ENCODE results near the gene CYP1B1. TPM values are rescaled to one million over a fixed set of nuclear protein-coding genes. Genes with fewer than 3 reads are reported as not detected.

The CYP1B1 gene
- total RNA-seq, 2 donors from 2014 or later = 4.8 to 6.3 TPM

GRCh38 chr2:38038682-38039081 lies 37.3 kb downstream of the CYP1B1 start:
- no peaks in the 10 kb centered on the region for H3K4me1 ChIP-seq (ENCODE audit: control insufficient read depth, insufficient read depth, low read length)
- no peak overlapping the region for H3K4me3 ChIP-seq (ENCODE audit: low read length)
- H3K27ac ChIP-seq (ENCODE audit: low read depth, low read length) = no peak overlapping the region
- Mint-ChIP-seq H3K36me3 (ENCODE audit: low read depth) (no peaks in the 10 kb centered on the region), H3K4me3 (peak overlapping the region; percentile 49), H3K9me3 (no peaks in the 10 kb centered on the region), H3K4me1 (peaks cover 6% of the 10 kb centered on the region), H3K27ac (no peak overlapping the region), H3K27me3 (ENCODE audit: insufficient read depth) (peaks cover 38% of the 10 kb centered on the region)
- no peaks in the 10 kb centered on the region for H3K9me3 ChIP-seq (ENCODE audit: control insufficient read depth, low read length)
- no peaks in the 10 kb centered on the region for H3K36me3 ChIP-seq (ENCODE audit: control insufficient read depth, insufficient read depth, low read length)
- no peaks in the 10 kb centered on the region for H3K27me3 ChIP-seq (ENCODE audit: control insufficient read depth, insufficient read depth, low read length, poor library complexity, severe bottlenecking)
- no peak overlapping the region for H3K9ac ChIP-seq (ENCODE audit: extremely low read depth, low read length, poor library complexity, severe bottlenecking)
- WGBS, 2 experiments (ENCODE audit: insufficient coverage in 1 of 2, insufficient read length in 1 of 2) = 93 to 100% methylated on average over 1 to 5 of the region's 5 CpGs
- DNase-seq = no peak
- TF ChIP-seq CTCF (conservative IDR thresholded peaks at IDR 0.05) = no peak

GRCh38 chr2:38037757-38038621 lies 38.0 kb downstream of the CYP1B1 start:
- Mint-ChIP-seq H3K36me3 (ENCODE audit: low read depth) (no peaks in the 10 kb centered on the region), H3K27me3 (ENCODE audit: insufficient read depth) (peaks cover 38% of the 10 kb centered on the region), H3K4me3 (peak overlapping the region; percentile 49), H3K4me1 (peaks cover 6% of the 10 kb centered on the region), H3K9me3 (no peaks in the 10 kb centered on the region), H3K27ac (peak overlapping the region; percentile 56)
- H3K27ac ChIP-seq (ENCODE audit: low read depth, low read length) = no peak overlapping the region
- no peaks in the 10 kb centered on the region for H3K9me3 ChIP-seq (ENCODE audit: control insufficient read depth, low read length)
- no peak overlapping the region for H3K9ac ChIP-seq (ENCODE audit: extremely low read depth, low read length, poor library complexity, severe bottlenecking)
- no peak overlapping the region for H3K4me3 ChIP-seq (ENCODE audit: low read length)
- H3K27me3 ChIP-seq (ENCODE audit: control insufficient read depth, insufficient read depth, low read length, poor library complexity, severe bottlenecking) = no peaks in the 10 kb centered on the region
- peak; percentile 81 for DNase-seq
- H3K36me3 ChIP-seq (ENCODE audit: control insufficient read depth, insufficient read depth, low read length) = no peaks in the 10 kb centered on the region
- TF ChIP-seq CTCF (conservative IDR thresholded peaks at IDR 0.05) = peak; percentile 72
- H3K4me1 ChIP-seq (ENCODE audit: control insufficient read depth, insufficient read depth, low read length) = no peaks in the 10 kb centered on the region
- WGBS, 2 experiments (ENCODE audit: insufficient coverage in 1 of 2, insufficient read length in 1 of 2) = 85 to 89% methylated on average over 33 to 38 of the region's 38 CpGs

GRCh38 chr2:38037325-38037724 lies 38.6 kb downstream of the CYP1B1 start:
- Mint-ChIP-seq H3K27ac (no peak overlapping the region), H3K27me3 (ENCODE audit: insufficient read depth) (peaks cover 38% of the 10 kb centered on the region), H3K4me1 (peaks cover 6% of the 10 kb centered on the region), H3K9me3 (no peaks in the 10 kb centered on the region), H3K4me3 (no peak overlapping the region), H3K36me3 (ENCODE audit: low read depth) (no peaks in the 10 kb centered on the region)
- WGBS, 2 experiments (ENCODE audit: insufficient coverage in 1 of 2, insufficient read length in 1 of 2) = 82 to 93% methylated on average over 4 of the region's 4 CpGs
- no peak overlapping the region for H3K27ac ChIP-seq (ENCODE audit: low read depth, low read length)
- no peak overlapping the region for H3K4me3 ChIP-seq (ENCODE audit: low read length)
- no peaks in the 10 kb centered on the region for H3K4me1 ChIP-seq (ENCODE audit: control insufficient read depth, insufficient read depth, low read length)
- no peak overlapping the region for H3K9ac ChIP-seq (ENCODE audit: extremely low read depth, low read length, poor library complexity, severe bottlenecking)
- no peaks in the 10 kb centered on the region for H3K36me3 ChIP-seq (ENCODE audit: control insufficient read depth, insufficient read depth, low read length)
- no peak for DNase-seq
- no peaks in the 10 kb centered on the region for H3K9me3 ChIP-seq (ENCODE audit: control insufficient read depth, low read length)
- H3K27me3 ChIP-seq (ENCODE audit: control insufficient read depth, insufficient read depth, low read length, poor library complexity, severe bottlenecking) = no peaks in the 10 kb centered on the region
- TF ChIP-seq CTCF (conservative IDR thresholded peaks at IDR 0.05) = no peak

Data from endodermal cell (in vitro differentiated cells).